Myocyte (in vitro differentiated cells): ENCODE measurements around the gene TLE5. TPM values are rescaled to one million over a fixed set of nuclear protein-coding genes. Genes with fewer than 3 reads are reported as not detected.
"Not testable (repeated sequence)": the region's sequence is repeated elsewhere in the genome, so short reads cannot be mapped to it uniquely, and the experiment has no call there.

ENCODE experiments used
- DNase-seq: peaks from one replicate; pipeline ENCODE4 v3.0.0-alpha.2; 2012; ENCODE audit warnings: low read depth
- total RNA-seq: library from RNA; depleted of rRNA; stranded (reverse); fragments of >200 nt; gene quantifications from 2 replicates; pipeline ENCODE4 v1.2.3, GENCODE V29; 2014

The TLE5 gene
- total RNA-seq, 1 donor from 2014 or later, result 328 TPM

- no peak for DNase-seq
Measured at GRCh38 chr19:3027981-3028304, 34.4 kb downstream of the TLE5 start.

GRCh38 chr19:3027292-3027691 lies 35.0 kb downstream of the TLE5 start:
- no peak for DNase-seq

GRCh38 chr19:3026768-3027167 lies 35.5 kb downstream of the TLE5 start:
- DNase-seq, result no peak

GRCh38 chr19:3025549-3025886 lies 36.8 kb downstream of the TLE5 start:
- no peak for DNase-seq

GRCh38 chr19:3024870-3025548 lies 37.3 kb downstream of the TLE5 start:
- DNase-seq, result no peak

- DNase-seq, result no peak
Measured at GRCh38 chr19:3024509-3024869, 37.8 kb downstream of the TLE5 start.

GRCh38 chr19:3020321-3020960 lies 41.9 kb downstream of the TLE5 start:
- DNase-seq, result no peak

- no peak for DNase-seq
Measured at GRCh38 chr19:3019211-3019854, 43.0 kb downstream of the TLE5 start.

- DNase-seq, result no peak
Measured at GRCh38 chr19:3017923-3018322, 44.4 kb downstream of the TLE5 start.

GRCh38 chr19:3015126-3016057 lies 46.9 kb downstream of the TLE5 start:
- no peak for DNase-seq

GRCh38 chr19:3014135-3014534 lies 48.2 kb downstream of the TLE5 start:
- no peak for DNase-seq

- no peak for DNase-seq
Measured at GRCh38 chr19:3013263-3013725, 49.0 kb downstream of the TLE5 start.

GRCh38 chr19:3012621-3013262 lies 49.6 kb downstream of the TLE5 start:
- DNase-seq, result no peak

GRCh38 chr19:3012059-3012458 lies 50.2 kb downstream of the TLE5 start:
- not testable (repeated sequence) for DNase-seq

GRCh38 chr19:3010871-3011270 lies 51.4 kb downstream of the TLE5 start:
- no peak for DNase-seq

GRCh38 chr19:3008994-3009393 lies 53.3 kb downstream of the TLE5 start:
- DNase-seq, result no peak

GRCh38 chr19:3007975-3008374 lies 54.3 kb downstream of the TLE5 start:
- DNase-seq, result no peak

- DNase-seq, result no peak
Measured at GRCh38 chr19:3006075-3006767, 56.1 kb downstream of the TLE5 start.

- no peak for DNase-seq
Measured at GRCh38 chr19:3005345-3005744, 57.0 kb downstream of the TLE5 start.

- no peak for DNase-seq
Measured at GRCh38 chr19:3004522-3004921, 57.8 kb downstream of the TLE5 start.

- no peak for DNase-seq
Measured at GRCh38 chr19:3003046-3003445, 59.2 kb downstream of the TLE5 start.
